GM18508 (cell line): ENCODE measurements around the gene SIPA1L3.

Source experiments
- ATAC-seq: cut with Tn5 transposase; IDR thresholded peaks from one replicate; pipeline ENCODE4 v1.9.1; 2021; ENCODE audit warnings: moderate number of reproducible peaks; ENCODE audit not compliant: insufficient read depth, unreplicated experiment

The SIPA1L3 gene

GRCh38 chr19:37991841-37992248, 84.8 kb downstream of the SIPA1L3 start:
- no peak for ATAC-seq

DNA sequence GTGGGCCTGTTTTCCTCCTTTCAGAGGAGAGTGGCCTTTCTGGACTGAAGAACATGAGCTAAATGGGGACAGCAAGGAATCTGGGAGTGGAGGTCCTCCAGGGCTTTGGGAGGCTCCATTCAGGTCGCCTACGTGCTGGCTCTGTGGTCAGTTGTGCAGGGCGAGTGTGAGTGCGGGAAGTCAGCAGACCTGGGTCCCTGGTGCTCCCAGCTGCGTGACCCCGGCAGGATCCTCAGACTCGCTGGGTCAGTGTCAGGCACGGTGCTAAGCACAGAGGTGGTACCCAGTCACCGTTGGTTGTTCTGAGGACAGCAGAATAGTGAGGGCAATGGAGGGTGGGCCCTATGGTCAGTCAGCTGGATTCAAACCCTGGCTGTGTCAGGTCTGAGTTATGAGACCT, 85.8 kb downstream of the SIPA1L3 start:
- no peak for ATAC-seq

- ATAC-seq, result no peak
These were observed 87.8 kb downstream of the SIPA1L3 start for GRCh38 chr19:37994823-37995130.

- no peak for ATAC-seq
These were observed 88.3 kb downstream of the SIPA1L3 start for GRCh38 chr19:37995346-37995745.

DNA sequence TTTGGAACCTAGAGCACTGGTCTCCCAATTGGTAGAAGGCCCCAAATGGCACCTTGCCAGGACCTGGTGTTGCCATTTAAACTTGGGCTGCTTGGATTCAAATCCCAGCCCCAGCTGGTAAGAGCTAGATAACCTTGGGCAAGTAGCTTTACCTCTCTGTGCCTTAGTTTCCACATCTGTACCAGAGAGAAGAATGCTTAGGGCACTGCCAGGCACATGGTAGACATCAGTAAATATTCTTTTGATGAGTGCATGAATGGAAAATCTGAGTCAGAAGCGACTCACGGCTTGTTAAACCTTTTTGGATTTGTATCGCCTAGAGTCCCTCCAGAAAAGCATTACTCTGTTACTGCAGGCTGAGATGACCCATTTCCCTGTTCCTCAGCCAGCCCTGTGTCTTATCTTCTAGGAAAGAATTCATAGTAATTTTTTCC, 90.9 kb downstream of the SIPA1L3 start:
- no peak for ATAC-seq

DNA sequence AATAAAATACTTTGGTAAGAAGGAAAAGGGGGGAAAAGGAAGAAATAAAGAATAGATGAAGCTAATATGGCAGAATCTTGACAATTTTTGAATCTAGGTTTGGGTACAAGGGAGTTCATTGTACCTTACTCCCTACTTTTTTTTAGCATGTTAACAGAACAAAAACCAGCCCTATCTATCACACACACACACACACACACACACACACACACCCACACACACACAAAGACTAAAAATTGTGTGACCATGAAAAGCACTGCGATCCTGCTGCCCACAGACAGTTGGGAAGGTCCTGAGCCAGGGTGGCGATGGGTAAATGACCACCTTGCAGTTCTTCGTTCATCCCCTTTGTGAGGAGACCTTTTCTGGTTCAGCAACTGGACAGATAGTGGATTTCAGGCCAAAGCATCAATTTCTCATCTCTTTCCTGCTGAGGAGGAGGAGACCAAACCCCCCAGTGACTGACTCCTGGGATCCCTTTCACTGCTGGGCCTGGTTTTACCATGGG, 91.8 kb downstream of the SIPA1L3 start:
- no peak for ATAC-seq

GRCh38 chr19:37999309-38000213, 92.6 kb downstream of the SIPA1L3 start:
- no peak for ATAC-seq

DNA sequence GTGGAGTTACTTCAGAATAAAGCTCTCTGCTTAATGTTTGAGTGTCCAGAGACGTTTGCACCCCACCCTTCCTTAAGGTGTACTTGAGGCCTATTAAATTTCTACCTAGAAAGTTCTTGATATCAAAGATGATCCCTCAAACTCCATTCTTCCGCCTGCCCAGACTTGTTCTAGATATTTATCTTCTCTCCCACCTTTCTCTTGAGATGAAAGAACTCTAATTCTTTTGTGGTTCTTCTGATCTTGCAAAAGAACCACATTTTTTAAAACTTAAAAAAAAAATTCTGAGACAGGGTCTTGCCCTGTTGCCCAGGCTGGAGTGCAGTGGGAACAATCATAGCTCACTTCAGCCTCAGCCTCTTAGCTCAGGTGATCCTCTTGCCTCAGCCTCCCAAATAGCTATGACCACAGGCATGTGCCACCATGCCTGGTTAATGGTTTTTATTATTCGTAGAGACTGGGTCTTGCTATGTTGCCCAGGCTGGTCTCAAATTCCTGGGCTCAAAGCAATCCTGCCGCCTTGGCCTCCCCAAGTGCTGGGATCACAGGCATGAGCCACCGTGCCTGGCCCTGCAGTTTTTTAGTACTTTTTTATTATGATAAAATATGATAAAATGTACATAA, 94.3 kb downstream of the SIPA1L3 start:
- ATAC-seq, result no peak

DNA sequence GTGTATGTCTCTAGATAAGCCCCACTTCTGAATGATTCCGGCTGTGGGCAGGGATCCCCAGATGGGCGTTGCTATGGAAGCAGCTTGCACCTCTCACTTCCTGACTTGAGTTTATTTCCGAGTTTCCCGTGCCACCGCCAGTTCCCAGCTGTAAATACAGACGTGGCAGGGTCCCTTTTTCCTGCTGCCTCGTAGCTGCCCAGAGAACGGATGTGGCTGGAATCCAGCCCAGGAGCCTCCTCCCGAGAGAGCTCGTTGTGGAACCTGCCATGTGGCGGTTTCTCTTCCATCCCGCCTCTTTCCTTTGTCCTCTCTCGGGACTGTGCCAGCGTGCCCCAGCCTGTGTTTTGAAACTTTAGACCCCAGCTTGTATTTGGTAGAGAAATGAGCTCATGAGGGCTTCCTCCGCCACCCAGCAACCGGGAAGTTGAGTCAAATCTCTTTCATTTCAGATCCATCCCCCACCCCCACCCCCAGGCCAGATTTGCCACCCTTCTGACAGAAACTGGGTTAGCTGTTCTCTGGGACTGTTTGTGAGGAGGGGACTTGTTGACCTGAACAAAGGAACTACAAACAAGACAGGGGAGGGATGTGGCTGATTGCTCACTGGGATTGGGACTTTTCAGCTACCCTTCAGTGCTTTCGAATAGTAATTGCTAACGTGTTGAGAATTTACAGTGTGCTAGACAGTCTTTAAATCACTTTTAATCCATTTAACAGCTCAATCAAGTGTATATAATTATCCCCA, 96.6 kb downstream of the SIPA1L3 start:
- ATAC-seq, result no peak

GRCh38 chr19:38004186-38004520, 97.1 kb downstream of the SIPA1L3 start:
- ATAC-seq, result peak; percentile 4

DNA sequence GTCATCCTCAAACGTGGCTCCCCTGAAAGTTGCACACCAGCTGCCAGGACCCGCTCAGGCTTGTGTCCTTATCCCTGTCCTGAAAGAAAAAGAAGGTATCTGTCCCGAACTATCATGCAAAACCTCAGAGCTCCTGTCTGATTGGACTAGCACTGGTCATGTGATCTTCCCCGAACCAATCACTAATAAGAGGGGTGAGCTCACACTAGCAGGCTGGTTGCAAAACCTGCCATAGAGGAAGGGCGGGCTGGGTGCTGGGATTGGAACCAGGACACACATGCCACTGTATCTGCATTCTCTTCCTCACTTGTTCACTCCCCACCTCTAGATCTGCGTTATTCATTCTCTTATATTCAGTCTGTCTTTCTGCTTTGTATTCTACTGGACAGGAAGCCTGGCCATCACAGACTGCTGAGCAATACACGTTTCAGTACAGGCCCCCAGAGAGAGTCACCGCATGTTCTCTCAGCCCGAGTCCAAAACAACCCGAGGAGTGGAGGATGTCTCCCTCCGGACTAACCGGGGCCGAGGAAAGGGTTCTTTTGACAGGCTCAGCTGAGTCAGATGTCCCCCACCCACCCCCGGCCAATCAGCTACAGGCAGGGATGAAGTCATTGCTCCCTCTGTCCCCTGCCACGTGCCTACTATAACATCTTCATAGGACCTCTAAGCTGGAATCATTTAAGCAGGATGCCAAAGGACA, 97.7 kb downstream of the SIPA1L3 start:
- ATAC-seq, result peak; percentile 60

GRCh38 chr19:38005224-38005614, 98.2 kb downstream of the SIPA1L3 start:
- ATAC-seq, result no peak

- ATAC-seq, result no peak
These were observed 99.5 kb downstream of the SIPA1L3 start for GRCh38 chr19:38006361-38007045.

GRCh38 chr19:38009650-38010242, 102.7 kb downstream of the SIPA1L3 start:
- ATAC-seq, result no peak

GRCh38 chr19:38011426-38011825, 104.4 kb downstream of the SIPA1L3 start:
- no peak for ATAC-seq

GRCh38 chr19:38012290-38012689, 105.3 kb downstream of the SIPA1L3 start:
- ATAC-seq, result no peak

DNA sequence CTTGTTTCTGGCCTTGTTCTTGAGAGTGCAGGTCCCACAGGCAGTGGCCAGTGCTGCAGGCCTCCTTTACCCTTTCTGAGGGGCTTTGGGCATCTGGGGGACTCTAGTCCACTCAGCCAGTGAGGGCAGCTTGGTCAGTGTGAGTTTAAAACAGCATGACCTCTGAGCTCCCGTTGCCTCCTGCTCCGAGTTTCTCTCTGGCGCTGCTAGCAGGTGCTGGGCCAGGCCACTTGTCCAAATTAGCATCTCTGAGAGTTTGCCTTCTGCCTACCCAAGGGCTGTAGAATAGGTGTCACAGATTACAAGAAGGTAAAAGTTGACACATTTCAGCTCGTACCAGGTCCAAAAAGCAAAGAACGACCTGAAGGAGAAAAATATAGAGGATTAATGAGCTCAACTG, 105.9 kb downstream of the SIPA1L3 start:
- no peak for ATAC-seq

DNA sequence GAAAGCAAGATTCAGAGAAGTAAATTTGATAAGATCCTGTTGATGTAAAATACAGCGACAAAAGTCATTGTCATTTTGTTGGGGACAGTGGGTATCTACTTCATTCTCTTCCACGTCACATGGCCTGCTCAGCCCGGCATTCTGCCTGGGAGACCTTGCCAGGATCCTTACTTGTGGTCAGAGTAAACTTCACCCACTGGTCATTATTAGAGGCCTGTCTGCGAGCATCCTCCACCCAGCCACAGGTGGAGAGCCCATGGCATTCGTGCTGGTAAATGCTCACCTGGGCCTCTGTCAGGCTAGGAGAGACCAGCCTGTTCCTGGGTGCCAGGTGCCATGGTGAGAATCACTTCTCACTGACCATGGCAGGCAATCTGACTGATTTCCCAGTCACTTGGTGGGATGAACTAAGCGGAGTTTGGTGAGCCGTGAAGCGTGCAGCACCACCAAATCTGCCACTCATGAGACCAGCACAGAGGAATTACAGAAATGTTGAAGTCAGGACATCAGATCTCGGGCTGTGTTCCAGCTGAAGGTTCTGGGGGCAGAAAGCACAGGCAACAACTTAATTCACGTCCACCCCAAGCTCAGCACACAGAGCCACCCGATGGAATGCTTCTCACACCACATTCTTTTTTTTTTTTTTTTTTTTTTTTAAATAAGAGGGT, 107.0 kb downstream of the SIPA1L3 start:
- ATAC-seq, result no peak

GRCh38 chr19:38015216-38015615, 108.2 kb downstream of the SIPA1L3 start:
- no peak for ATAC-seq
